ENCODE measurements around the gene DBNL. TPM values are rescaled to one million over a fixed set of nuclear protein-coding genes. Genes with fewer than 3 reads are reported as not detected.

Gene DBNL
- total and polyA plus RNA-seq, 4 experiments from 2014 or later = 157 to 250 (median 171) TPM

DNA sequence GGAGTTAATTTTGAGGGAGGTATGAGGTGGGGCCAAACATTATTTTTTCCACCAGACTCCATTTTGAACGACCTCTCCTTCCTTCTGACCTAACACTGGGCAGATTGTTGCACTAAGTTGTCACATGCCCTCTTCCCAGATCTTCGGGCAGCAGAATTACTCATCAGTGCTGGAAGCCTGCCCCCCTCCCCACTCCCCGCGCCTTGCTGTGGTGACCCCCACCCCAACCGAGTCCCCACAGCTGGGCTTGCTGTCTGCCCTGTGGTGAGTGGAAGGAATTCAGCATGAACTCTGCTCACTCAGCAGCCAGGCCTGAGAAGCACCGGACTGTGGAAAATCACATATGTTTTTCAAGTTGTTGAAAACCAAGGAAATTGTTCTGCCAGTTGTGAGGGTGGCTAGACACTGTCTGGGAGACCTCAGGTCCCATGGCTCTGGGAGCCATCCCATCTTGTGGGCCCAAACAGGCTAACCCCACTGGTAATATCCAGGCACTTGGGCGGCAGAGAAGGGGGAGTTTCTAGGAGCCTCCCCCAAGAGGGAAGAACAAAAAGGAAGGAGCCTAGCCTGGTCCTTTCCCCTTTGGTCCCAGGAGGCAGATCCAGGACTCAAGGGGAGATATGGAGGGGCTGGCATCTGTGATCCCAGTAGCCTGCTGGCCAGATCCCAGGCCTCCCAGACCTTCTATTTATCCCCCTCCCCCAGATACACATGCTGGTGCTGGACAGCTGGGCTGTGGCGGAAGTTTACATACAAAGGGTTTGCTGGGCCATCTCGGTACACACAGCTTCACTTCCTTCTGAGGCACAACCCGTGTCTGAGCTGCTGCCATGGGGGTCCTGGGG lies 56.2 kb downstream of the DBNL start:
- DNase-seq = no peak
- Mint-ChIP-seq H3K27ac (no peak overlapping the region), H3K27me3 (peaks cover 10 to 18% of the 10 kb centered on the region in 2 donors), H3K4me3 (no peak overlapping the region), H3K9me3 (peaks cover 0 to 2% (median 0%) of the 10 kb centered on the region in 8 donors), H3K36me3 (no peaks in the 10 kb centered on the region), H3K4me1 (peaks cover 6 to 14% (median 8%) of the 10 kb centered on the region in 4 donors)
- no peak overlapping the region for H3K27ac ChIP-seq (ENCODE audit: low read depth, low read length)
- peaks cover 5% of the 10 kb centered on the region for H3K4me1 ChIP-seq (ENCODE audit: insufficient read depth, low read length)
- CTCF ChIA-PET (ENCODE audit: partially characterized antibody) = no interaction called here
- H3K9me3 ChIP-seq (ENCODE audit: control insufficient read depth in 1 of 2, low read length in 2 of 2) = no peaks in the 10 kb centered on the region
- H3K4me3 ChIP-seq (ENCODE audit: low read length in 2 of 2) = no peak overlapping the region
- intact Hi-C loops (cut with micrococcal nuclease) = no loop called here
- POLR2A ChIA-PET (ENCODE audit: partially characterized antibody) = no interaction called here
- peaks cover 7% of the 10 kb centered on the region for H3K27me3 ChIP-seq (ENCODE audit: insufficient read depth, low read length)
- H3K36me3 ChIP-seq (ENCODE audit: insufficient read depth, low read length) = no peaks in the 10 kb centered on the region

DNA sequence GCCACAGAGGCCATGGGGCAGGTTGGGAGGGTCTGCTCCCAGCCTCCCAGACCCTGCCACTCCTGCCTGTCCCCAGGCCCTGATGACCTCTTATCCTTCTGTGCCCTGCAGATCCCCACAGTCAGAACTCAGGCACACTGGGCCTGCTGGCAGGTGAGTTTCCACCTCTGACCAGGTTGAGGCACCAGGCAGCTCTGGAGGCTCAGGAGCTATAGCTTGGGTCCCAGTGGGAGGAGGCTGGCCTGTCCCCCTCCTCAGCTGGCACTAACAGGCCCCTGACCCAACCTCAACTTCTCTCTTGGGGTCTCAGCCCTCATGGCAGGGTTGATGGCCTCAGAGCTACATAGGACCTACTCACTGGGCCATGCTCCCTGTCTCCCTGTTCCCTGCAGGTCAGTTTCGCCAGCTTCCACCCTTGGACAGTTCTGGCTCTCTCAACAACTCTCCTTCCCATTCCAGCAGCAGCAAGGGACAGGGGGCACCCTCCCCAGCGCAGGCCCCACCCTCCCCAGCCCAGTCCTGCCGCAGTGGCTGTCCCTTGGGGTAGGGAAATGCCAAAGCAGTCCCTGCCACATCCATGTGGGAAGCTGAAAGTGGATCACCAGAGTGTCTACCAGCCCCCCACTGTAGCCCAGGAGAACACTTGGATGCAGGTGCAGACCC lies 56.9 kb downstream of the DBNL start:
- Mint-ChIP-seq H3K4me1 (peaks cover 6 to 21% (median 9%) of the 10 kb centered on the region in 4 donors), H3K4me3 (no peak overlapping the region), H3K27me3 (peaks cover 11 to 22% of the 10 kb centered on the region in 2 donors), H3K36me3 (no peaks in the 10 kb centered on the region), H3K27ac (no peak overlapping the region), H3K9me3 (peaks cover 0 to 2% (median 0%) of the 10 kb centered on the region in 8 donors)
- POLR2A ChIA-PET (ENCODE audit: partially characterized antibody) = interaction anchor here (1.1 kb wide), 1 partner anchor 11 kb away, joined by 4 read pairs; no protein-coding TSS in a partner anchor
- intact Hi-C loops (cut with micrococcal nuclease) = no loop called here
- Histone ChIP-seq H3K27me3 (ENCODE audit: insufficient read depth, low read length) (peaks cover 7% of the 10 kb centered on the region), H3K4me3 (ENCODE audit: low read length in 2 of 2) (no peak overlapping the region), H3K36me3 (ENCODE audit: insufficient read depth, low read length) (no peaks in the 10 kb centered on the region), H3K27ac (ENCODE audit: low read depth, low read length) (no peak overlapping the region), H3K4me1 (ENCODE audit: insufficient read depth, low read length) (peaks cover 5% of the 10 kb centered on the region), H3K9me3 (ENCODE audit: control insufficient read depth in 1 of 2, low read length in 2 of 2) (no peaks in the 10 kb centered on the region)
- DNase-seq = no peak
- CTCF ChIA-PET (ENCODE audit: partially characterized antibody) = no interaction called here

DNA sequence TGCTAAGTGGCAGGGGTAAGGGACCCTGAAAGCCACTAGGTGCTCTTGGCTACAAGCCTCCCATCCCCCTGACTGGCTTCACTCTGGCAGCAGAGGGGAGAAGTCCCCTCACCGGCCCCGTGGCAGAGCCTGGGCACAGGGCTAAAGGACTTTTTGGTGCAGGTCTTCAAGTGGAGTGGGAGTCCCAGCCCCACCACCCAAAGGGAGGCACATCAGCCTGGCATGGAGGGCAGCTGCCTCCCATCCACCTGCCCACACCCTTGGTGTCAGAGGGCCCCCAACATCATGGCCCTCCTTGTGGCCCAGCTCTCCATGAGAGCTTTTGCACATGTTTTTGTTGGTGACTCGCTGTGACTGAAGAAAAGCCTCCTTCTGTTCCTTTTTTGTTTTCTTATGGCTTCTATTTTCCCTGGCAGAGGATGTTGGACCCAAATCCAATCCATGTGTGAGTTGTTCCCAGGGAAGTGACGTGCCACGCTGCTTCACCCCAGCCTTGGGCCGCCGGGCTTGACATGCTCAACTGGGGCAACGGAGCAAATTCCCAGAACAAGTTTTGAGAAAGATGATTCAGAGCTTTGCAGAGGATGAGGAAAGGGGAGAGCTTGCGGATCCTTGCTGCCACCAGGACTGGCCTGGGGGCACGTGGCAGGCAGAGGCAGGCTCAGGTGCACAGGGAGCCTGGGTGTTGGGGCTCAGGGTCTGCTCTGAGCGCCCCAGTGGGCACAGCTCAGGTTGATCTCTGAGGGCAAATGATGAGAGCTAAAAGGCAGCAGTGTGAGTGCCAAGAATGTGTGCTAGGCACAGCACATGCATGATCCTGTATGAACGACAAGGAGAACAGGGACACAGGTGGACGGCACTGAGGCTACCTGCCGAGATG lies 57.7 kb downstream of the DBNL start:
- no peak overlapping the region for H3K4me3 ChIP-seq (ENCODE audit: low read length in 2 of 2)
- peak overlapping the region in 2 of 8 donors; percentile 13 to 48 for H3K4me3 Mint-ChIP-seq

DNA sequence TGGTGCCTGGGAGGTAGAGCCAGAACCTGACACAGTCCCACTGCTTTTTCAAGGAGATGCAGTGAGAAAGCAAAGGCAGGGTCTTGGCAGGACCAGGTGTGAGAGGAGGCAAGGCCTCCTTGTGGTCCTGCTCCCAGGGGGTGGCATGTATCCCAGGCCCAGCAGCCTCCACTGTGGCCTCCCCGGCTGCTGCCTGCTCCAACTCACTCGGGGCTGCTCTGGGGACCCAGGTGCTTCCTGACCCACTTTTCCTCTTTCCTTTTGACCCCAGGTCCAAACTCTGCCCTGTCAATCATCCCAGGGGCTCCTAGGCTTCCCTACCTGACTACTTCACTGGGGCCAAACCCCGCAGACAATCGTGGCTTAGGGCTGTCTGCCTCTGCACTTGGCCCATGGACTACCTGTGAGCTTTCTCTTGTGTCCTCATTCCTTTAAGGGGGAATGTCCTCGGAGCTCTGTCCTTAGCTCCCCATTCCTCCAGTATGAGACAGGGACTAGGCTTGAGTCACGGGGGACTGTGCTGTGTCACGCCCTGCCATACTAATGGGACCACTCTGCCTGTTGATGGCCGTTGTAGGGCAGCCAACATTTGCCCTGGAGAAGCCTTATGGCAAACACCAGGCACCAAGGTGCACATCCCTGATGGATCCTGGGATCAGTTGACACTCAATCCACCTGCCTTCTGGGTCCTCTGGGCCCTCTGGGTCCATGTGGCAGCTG lies 58.5 kb downstream of the DBNL start:
- Mint-ChIP-seq H3K9me3 (peaks cover 0 to 2% (median 0%) of the 10 kb centered on the region in 8 donors), H3K36me3 (no peaks in the 10 kb centered on the region), H3K4me1 (peaks cover 4 to 21% (median 7%) of the 10 kb centered on the region in 4 donors), H3K27ac (peak overlapping the region in 1 of 7 donors; percentile 17), H3K4me3 (peak overlapping the region; percentile 31 to 79 (median 52)), H3K27me3 (peaks cover 11 to 22% of the 10 kb centered on the region in 2 donors)
- Histone ChIP-seq H3K27me3 (ENCODE audit: insufficient read depth, low read length) (peaks cover 7% of the 10 kb centered on the region), H3K4me3 (ENCODE audit: low read length in 2 of 2) (no peak overlapping the region), H3K36me3 (ENCODE audit: insufficient read depth, low read length) (no peaks in the 10 kb centered on the region), H3K9me3 (ENCODE audit: control insufficient read depth in 1 of 2, low read length in 2 of 2) (no peaks in the 10 kb centered on the region), H3K27ac (ENCODE audit: low read depth, low read length) (no peak overlapping the region), H3K4me1 (ENCODE audit: insufficient read depth, low read length) (peaks cover 5% of the 10 kb centered on the region)
- ChIA-PET CTCF (ENCODE audit: partially characterized antibody) (no interaction called here), POLR2A (ENCODE audit: partially characterized antibody) (no interaction called here)
- DNase-seq = no peak
- intact Hi-C loops (cut with micrococcal nuclease) = no loop called here

More for the DNA sequence above, 57.7 kb downstream of the DBNL start:
- Histone ChIP-seq H3K27me3 (ENCODE audit: insufficient read depth, low read length) (peaks cover 7% of the 10 kb centered on the region), H3K36me3 (ENCODE audit: insufficient read depth, low read length) (no peaks in the 10 kb centered on the region), H3K9me3 (ENCODE audit: control insufficient read depth in 1 of 2, low read length in 2 of 2) (no peaks in the 10 kb centered on the region), H3K4me1 (ENCODE audit: insufficient read depth, low read length) (peaks cover 5% of the 10 kb centered on the region), H3K27ac (ENCODE audit: low read depth, low read length) (no peak overlapping the region)
- no peak for DNase-seq
- ChIA-PET CTCF (ENCODE audit: partially characterized antibody) (no interaction called here), POLR2A (ENCODE audit: partially characterized antibody) (interaction anchor here (0.7 to 1.1 kb wide), 2 partner anchors 10 to 35 kb away, joined by 3 to 4 read pairs; no protein-coding TSS in a partner anchor)
- intact Hi-C loops (cut with micrococcal nuclease) = no loop called here
- H3K9me3 Mint-ChIP-seq = peaks cover 0 to 2% (median 0%) of the 10 kb centered on the region in 8 donors
- no peaks in the 10 kb centered on the region for H3K36me3 Mint-ChIP-seq
- H3K27ac Mint-ChIP-seq = no peak overlapping the region
- peaks cover 4 to 21% (median 7%) of the 10 kb centered on the region in 4 donors for H3K4me1 Mint-ChIP-seq
- peaks cover 11 to 22% of the 10 kb centered on the region in 2 donors for H3K27me3 Mint-ChIP-seq

DNA sequence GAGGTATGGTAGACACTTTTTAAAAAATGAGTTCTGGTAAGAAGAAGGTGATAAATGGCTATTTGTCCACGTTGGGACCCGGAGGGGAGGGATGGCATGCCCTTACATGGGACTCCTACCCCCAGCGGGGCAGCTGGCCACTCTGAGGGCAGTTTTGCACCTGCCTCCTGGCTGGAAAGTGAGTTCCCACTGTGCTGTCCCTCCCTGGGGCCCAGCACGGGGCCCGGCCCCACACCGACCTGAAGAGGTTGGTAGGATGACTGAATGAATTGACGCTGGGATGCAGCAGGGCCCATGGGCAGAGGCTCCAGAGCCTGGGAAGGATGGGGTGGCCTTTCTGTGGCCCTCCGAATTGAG lies 59.0 kb downstream of the DBNL start:
- H3K36me3 Mint-ChIP-seq = no peaks in the 10 kb centered on the region
- Histone ChIP-seq H3K4me1 (ENCODE audit: insufficient read depth, low read length) (peaks cover 5% of the 10 kb centered on the region), H3K36me3 (ENCODE audit: insufficient read depth, low read length) (no peaks in the 10 kb centered on the region), H3K9me3 (ENCODE audit: control insufficient read depth in 1 of 2, low read length in 2 of 2) (no peaks in the 10 kb centered on the region), H3K27ac (ENCODE audit: low read depth, low read length) (no peak overlapping the region), H3K4me3 (ENCODE audit: low read length in 2 of 2) (no peak overlapping the region), H3K27me3 (ENCODE audit: insufficient read depth, low read length) (peaks cover 7% of the 10 kb centered on the region)
- H3K4me3 Mint-ChIP-seq = peak overlapping the region in 7 of 8 donors; percentile 5 to 79 (median 56)
- POLR2A ChIA-PET (ENCODE audit: partially characterized antibody) = no interaction called here
- H3K4me1 Mint-ChIP-seq = peaks cover 4 to 21% (median 7%) of the 10 kb centered on the region in 4 donors
- H3K27ac Mint-ChIP-seq = no peak overlapping the region
- CTCF ChIA-PET (ENCODE audit: partially characterized antibody) = no interaction called here
- intact Hi-C loops (cut with micrococcal nuclease) = no loop called here
- peaks cover 0 to 2% (median 0%) of the 10 kb centered on the region in 8 donors for H3K9me3 Mint-ChIP-seq
- DNase-seq = no peak
- peaks cover 11 to 22% of the 10 kb centered on the region in 2 donors for H3K27me3 Mint-ChIP-seq

DNA sequence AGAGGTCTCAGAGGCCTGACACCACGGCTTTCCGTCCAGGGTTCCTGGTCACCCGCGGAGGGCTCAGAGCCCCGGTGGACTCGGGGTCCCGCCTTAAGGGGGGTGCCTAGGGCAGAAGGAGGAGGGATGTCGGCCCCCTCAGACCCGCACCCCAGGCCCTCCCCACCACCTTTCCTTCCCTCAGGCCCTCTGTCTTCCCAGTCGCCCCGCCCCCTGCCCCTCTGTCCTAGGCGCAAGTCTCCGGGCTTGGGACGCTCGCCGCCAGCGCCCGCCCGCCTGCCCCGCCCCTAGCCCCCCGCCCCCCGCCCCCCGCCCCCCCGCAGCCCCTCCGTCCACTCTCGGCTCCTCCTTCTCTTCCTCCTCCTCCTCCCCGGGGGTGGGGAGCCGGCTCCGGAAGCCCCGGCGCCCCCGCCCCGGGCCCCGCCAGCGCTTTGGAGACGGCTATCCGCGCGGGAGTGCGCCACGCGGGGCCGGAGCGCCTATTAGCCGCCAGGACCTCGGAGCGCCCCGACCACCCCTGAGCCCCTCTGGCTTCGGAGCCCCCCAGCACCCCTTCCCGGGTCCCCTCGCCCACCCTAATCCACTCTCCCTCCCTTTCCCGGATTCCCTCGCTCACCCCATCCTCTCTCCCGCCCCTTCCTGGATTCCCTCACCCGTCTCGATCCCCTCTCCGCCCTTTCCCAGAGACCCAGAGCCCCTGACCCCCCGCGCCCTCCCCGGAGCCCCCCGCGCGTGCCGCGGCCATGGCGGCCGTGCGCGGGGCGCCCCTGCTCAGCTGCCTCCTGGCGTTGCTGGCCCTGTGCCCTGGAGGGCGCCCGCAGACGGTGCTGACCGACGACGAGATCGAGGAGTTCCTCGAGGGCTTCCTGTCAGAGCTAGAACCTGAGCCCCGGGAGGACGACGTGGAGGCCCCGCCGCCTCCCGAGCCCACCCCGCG lies 59.7 kb downstream of the DBNL start, which contains the start of gene AEBP1:
AEBP1 (plus strand) TSS at position 423 of the 937 bp plus-strand sequence; CDS start at position 744, 321 bp downstream.
- Mint-ChIP-seq H3K27me3 (peaks cover 11 to 22% of the 10 kb centered on the region in 2 donors), H3K9me3 (peaks cover 0 to 2% (median 0%) of the 10 kb centered on the region in 8 donors), H3K27ac (peak within 1 kb of the TSS in 3 of 7 donors; percentile 11 to 55 (median 18)), H3K36me3 (no peaks in the 10 kb centered on the region), H3K4me3 (peak within 1 kb of the TSS; percentile 60 to 79 (median 69)), H3K4me1 (peaks cover 4 to 21% (median 7%) of the 10 kb centered on the region in 4 donors)
- Histone ChIP-seq H3K4me3 (ENCODE audit: low read length in 2 of 2) (no peak within 1 kb of the TSS), H3K9me3 (ENCODE audit: control insufficient read depth in 1 of 2, low read length in 2 of 2) (no peaks in the 10 kb centered on the region), H3K27me3 (ENCODE audit: insufficient read depth, low read length) (peaks cover 7% of the 10 kb centered on the region), H3K27ac (ENCODE audit: low read depth, low read length) (peak within 1 kb of the TSS; percentile 21), H3K36me3 (ENCODE audit: insufficient read depth, low read length) (no peaks in the 10 kb centered on the region), H3K4me1 (ENCODE audit: insufficient read depth, low read length) (peaks cover 5% of the 10 kb centered on the region)
- peak in 1 of 5 donors; percentile 17 for DNase-seq
- intact Hi-C loops (cut with micrococcal nuclease) = loop anchor here (1.0 to 2.0 kb wide), 2 partner anchors 19 to 22 kb away; partner anchors contain the start of genes POLD2 and POLM
- ChIA-PET CTCF (ENCODE audit: partially characterized antibody) (no interaction called here), POLR2A (ENCODE audit: partially characterized antibody) (no interaction called here)
